Measurements from ENCODE around the gene LRRC66.

LRRC66 gene

DNA sequence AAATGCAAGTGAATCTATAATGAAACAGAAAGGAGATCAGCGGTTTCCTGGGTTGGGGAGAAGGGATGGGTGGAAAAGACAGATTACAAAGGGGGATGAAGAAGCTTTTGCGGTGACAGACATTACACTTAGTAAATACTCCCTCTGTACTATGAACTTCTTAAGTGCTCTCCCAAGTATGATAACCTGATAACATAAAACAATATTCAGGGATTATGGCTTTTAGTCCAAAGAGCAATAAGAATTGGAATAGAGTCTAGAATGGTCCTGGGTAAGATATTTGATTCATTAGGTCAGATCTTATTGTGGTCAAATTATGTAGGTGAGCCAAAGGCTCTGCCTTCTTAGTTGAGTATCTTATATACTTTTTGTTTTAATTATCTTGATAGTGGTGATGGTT, 9.2 kb downstream of the LRRC66 start:
- DNase-seq (ENCODE audit: low read depth in 3 of 3) = no peak

DNA sequence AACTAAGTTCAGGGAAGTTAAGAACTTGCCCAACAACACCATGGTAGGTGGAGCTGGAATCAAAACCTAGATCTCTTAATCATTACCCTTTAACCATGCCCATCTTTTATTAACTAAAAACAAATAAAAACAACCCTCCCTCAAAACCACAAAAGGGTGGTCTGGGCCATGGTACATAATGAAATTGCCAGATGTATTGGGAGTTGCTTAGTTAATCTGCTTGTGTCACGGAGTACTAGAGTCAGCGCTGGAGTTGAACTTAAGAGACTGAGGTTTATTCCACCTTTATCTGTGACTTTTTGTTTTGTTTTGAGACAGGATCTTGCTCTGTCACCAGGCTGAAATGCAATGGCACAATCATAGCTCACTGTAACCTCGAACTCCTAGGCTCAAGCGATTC, 13.3 kb downstream of the LRRC66 start:
- DNase-seq (ENCODE audit: low read depth in 3 of 3) = no peak

DNA sequence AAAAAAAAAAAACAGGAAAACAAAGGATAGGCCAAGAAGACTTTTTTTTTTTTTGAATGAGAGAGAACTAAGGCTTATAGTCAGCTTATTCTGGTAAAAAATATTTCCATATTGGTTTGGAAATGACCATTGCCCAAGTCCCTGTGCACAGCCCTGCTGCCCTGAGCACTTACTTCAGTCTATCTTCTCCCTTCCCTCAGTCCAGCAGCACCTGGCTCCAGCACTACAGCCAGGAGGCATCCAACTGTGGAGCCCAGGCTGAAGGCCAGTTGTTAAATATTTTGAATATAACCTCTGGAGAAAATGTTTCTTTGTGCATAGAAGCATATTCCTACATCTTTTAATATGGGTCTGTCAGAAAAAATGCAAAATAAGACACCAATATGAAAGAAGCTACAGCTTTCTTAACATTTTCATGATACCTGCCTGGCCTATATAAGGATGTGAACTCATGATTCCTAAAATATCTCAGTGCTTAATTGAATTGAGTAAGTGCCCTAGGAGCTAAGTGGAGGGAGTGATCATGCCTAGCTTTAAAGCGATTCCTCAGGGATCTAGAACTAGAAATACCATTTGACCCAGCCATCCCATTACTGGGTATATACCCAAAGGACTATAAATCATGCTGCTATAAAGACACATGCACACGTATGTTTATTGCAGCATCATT, 14.4 kb downstream of the LRRC66 start:
- DNase-seq (ENCODE audit: low read depth in 3 of 3) = no peak

DNA sequence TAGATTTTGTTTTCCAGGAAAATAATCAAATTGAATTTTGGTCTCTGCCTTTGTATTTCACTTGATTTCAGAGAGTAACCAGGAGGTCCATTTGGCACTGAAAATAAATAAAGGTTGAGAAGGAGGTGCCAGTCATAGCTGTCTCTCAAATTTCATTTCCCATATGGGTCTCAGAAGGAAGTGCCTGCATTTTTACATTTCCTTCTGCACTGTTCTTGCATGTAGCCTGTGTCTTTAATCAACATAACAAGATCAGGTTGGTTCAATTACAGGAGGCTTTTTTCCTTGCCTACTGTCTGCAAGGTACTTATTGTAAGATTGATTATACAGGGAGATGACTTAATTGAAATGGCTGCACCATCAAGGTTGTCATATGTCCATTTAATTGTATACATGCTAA, 15.7 kb downstream of the LRRC66 start:
- DNase-seq (ENCODE audit: low read depth in 3 of 3) = no peak

DNA sequence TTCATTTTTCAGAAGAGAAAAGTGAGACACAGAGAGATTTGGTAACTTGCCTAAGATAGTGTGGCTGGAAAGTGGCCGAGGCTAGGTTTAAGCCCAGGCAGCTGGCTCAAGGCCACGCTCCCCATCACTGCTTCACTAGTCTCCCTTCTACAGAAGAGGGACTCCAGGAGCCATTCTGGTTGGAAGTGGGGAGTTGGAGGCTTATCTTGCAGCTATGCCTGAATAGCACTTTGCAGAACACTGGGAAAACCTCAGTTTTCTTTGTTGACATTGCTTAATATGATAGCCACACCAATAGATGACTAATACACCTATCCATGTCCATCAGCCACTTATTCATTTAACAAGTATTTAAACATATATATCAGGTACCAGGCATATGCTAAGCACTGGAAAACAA, 18.5 kb downstream of the LRRC66 start:
- no peak for DNase-seq (ENCODE audit: low read depth in 3 of 3)

DNA sequence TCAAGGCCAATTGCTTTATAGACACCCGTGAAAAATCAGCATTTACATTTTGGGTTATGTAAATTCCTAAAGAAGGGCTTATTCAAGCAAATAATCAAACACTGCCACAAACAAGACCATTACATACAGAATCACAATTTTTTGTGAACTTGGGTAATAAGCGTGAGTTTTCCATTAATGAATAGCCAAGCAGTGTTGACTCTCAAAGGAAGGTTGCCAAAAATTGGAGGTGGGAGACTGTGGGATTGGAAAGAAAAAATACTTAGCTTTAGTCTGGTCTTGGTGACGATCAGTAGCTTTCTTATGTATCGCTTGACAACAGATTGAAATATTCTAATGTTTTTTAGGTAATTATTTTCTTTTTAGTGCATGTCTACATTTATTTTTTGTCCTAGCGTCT, 20.9 kb downstream of the LRRC66 start:
- DNase-seq (ENCODE audit: low read depth in 3 of 3) = no peak

DNA sequence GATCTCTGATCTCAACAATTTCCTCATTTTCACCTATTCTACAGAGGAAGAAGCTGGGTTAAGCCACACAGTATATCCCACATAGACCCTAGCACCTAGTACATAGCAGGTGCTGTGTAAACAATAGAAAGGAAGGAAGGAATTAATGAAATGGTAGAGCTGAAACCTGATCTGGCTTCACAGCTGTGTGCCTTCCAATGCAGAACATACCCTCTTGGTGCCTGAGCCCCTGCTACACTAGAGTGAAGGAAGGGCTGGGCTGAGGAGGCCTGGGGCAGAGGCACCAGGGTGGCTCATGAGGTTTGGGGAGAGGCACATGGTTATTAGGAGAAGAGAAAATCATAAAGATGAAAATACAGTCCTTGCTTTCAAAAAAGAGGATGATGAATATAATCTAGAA, 21.3 kb downstream of the LRRC66 start:
- no peak for DNase-seq (ENCODE audit: low read depth in 3 of 3)

DNA sequence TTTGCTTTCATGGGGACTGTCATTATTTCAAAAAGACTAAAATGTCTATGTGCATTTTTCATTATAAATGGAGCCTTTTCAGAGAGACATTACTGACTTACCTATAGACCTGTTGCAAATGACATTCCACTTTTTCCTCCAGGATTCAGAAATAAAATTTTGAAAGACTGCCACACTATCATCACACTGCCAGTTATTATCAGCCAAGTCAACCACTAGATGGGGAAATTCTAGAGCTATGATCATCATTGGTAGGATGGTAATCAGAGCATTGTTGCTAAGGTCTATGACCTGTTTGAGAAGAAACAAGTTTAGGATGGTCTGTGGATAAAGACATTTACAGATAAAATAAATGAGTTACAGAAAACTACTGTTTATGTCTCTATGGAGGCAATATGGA, 22.5 kb downstream of the LRRC66 start:
- no peak for DNase-seq (ENCODE audit: low read depth in 3 of 3)

DNA sequence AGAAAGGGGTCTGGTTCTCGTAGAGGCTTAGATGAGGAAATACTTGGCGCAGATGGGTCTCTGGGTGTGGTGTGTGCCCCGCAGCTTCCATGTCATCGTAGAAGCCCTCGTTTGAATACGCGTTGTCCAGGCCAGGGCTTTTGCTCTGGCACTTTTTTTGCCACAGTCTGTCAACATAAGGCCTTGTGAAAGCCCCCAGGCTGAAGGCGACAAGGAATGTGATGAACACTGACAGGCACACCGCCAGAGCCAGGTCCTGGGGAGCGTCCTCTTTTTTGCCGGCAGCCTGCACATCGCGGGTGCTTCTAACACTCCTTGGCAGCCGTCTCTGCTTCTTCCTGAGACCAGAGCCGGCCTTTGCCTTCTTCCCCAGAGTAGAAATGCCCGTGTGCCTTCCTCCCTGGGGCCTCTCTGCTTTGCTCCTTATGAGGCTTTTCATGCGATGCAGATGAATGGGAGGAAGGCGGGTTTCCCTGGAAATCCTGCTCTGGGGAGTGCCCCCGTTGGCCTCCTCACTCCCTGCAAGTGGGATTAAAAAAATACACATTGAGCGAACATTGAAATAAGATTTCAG, 24.4 kb downstream of the LRRC66 start:
- no peak for DNase-seq (ENCODE audit: low read depth in 3 of 3)

DNA sequence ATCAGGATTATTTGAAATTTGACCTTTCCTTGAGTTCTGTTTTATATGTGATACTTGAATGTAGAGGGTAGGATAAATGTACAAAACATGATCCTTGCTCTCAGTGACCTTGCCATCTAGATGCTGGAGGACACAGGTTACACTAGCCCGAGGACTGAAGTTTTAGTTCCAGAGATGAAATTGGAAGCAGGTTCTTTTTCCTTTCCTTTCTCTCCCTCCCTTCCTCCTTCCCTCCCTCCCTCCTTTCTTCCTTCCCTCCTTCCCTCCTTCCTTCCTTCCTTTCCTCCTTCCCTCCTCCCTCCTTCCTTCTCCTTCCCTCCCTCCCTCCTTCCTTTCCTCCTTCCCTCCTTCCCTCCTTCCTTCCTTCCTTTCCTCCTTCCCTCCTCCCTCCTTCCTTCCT, 54.3 kb downstream of the LRRC66 start:
- DNase-seq (ENCODE audit: low read depth in 3 of 3) = no peak

DNA sequence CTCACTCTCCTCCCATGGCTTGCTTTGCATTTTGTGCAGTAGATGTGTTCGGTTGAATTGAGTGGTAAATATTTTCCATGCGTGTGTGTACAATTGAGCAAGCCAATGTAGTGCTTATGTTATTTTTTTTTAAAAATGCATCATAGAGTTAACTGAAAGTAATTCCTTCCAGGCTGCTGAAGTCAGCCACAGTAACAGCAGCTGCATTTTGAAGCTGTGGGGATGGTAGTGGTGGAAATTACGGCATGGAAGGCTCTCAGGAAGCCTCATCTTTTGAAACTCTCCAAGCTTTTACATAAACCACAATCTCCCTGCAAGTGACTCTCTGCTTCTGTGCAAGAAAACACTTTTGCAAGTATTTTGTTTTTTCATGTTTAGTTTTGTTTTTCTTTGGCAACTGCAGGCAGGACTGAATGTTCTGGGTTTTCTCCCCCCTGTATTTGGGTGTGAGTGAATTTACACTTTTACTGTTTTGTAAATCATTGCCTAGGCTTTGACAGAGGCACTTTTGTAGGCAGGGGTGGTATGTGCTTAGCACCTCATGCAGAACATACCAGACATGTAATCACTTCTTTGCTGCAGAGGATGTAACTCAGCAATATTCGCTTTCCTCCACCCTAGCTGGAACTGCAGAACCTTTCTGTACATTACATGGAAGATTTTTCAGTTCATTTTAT, 56.2 kb downstream of the LRRC66 start:
- no peak for DNase-seq (ENCODE audit: low read depth in 3 of 3)

DNA sequence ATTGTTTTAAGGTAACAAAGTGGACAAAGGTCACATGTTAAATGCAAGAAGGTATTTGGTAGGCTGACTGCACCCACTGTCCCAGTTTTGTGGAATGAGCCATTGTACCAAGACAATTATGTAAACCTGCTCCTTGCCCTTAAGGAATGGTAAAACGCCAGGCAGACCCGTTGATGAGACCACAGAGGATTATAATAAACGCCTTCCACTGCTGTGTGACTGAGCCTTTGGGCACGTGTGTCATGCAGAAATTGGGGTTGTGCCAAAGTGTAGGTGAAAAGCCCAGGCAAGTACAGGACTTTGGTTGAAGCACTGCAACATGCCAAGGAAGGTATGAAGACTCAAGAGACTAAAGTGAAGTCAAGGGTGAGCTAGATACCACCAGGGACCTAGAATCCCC, 59.7 kb downstream of the LRRC66 start:
- DNase-seq (ENCODE audit: low read depth in 3 of 3) = no peak

DNA sequence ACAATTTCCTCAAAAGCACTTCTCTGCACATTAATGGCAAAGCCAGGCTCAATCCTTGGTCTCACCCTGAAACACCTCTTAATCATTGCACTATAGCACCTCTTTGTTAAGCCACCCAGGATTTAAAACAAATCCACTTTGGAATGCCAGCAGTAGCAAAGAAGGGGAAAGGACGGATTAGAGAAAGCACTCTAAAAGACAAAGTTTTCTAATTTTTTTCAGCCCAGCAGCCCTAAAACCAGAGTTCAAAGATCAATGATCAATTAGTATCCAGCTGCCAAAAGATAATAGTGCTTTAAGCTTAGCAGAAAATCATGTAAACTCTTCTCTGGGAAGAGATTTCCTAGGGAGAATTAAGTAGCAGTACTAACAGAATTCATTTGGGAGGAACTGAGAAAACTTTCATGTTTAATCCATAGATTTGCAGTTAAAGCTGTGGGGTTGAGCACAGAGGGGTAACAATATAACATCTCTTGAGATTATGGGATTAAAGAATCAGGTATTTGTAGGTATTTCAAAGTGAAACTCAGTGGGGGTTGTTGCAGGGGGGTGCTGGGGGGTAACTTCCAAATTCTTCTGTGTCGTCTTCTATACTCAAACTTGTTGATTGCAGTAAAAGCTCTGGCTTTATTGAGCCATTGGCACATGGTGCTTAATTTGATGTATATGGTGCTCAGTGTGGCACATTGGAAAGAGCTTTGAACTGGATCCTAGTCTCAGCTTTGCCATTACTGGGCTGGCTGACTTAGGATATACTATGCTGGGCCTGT, 61.8 kb downstream of the LRRC66 start:
- DNase-seq (ENCODE audit: low read depth in 3 of 3) = no peak

Measured in stimulated activated CD4-positive, alpha-beta T cell treated with anti-CD3 and anti-CD28 coated beads, TNF-alpha, amount 100 ng/mL, for 4 hours (primary cell).